Pancreas (tissue), 10 donors: ENCODE measurements around the gene IQCF5. TPM values are rescaled to one million over a fixed set of nuclear protein-coding genes. Genes with fewer than 3 reads are reported as not detected.

Source experiments
- ATAC-seq, 4 donors: fragments of 200-7000 bp; cut with Tn5 transposase; one replicate each; pipeline versions ENCODE4 v1.8.0 to v1.9.1; 2020; ENCODE audit warnings: mild to moderate bottlenecking in 4 of 4, moderate library complexity in 4 of 4
- DNase-seq, 6 donors: peaks; one replicate each; pipeline ENCODE4 v3.0.0-alpha.2; 2020
- FAIRE-seq: peaks from 2 replicates; lab custom pipeline; 2012; peaks lifted over from hg19 to GRCh38; lab: Jason Lieb, UNC
- H3K27ac ChIP-seq, 4 donors: fragments of 200-600 bp; sonication (generic); 1 replicate in 3 of 4; 2 replicates in 1 of 4; pipeline versions ENCODE4 v1.5.0 to v1.8.0; 2020
- H3K27me3 ChIP-seq, 4 donors: fragments of 200-600 bp; one replicate each; pipeline ENCODE4 v1.8.0; 2021
- H3K36me3 ChIP-seq, 3 donors: fragments of 200-600 bp; sonication (generic) in 1 of 3; one replicate each; pipeline versions ENCODE4 v1.5.0 to v1.8.0; 2020 to 2021
- H3K4me1 ChIP-seq, 3 donors: fragments of 200-600 bp; one replicate each; pipeline ENCODE4 v1.8.0; 2021
- H3K4me3 ChIP-seq, 4 donors: fragments of 200-600 bp; sonication (generic) in 2 of 4; one replicate each; pipeline versions ENCODE4 v1.5.0 to v1.8.0; 2020 to 2021
- H3K9me3 ChIP-seq, 4 donors: fragments of 200-600 bp; one replicate each; pipeline ENCODE4 v1.8.0; 2021
- WGBS, 2 donors: extraction: QIAGEN DNeasy Blood & Tissue Kit; methylation state at CpG; one replicate each; pipeline ENCODE4 v1.1.7; 2013; 5-methylcytosine and 5-hydroxymethylcytosine counted together
- intact Hi-C, 3 donors: fragments of 100-400 bp; cut with DNase I; formaldehyde crosslinking; loops; one replicate each; pipeline versions ENCODE4 v1.11.1 to v1.14.2; 2022
- polyA plus RNA-seq, 2 donors: library from polyadenylated mRNA; stranded (reverse); fragments of 200-250 nt; gene quantifications; one replicate each; pipeline ENCODE4 v1.2.3, GENCODE V29; 2013
- total RNA-seq, 6 donors: library from RNA; stranded (reverse); fragmentation: NEBNext Ultra II Directional in 4 of 6; extraction: Animal tissue kit (Norgen Biotek cat#: 25700) in 4 of 6; gene quantifications; one replicate each; pipeline versions ENCODE4 v1.2.1 to v1.2.4, GENCODE V29; 2021 to 2023
- TF ChIP-seq, protein P1 (sequence below), 4 donors: fragments of 200-600 bp; sonication (generic) in 3 of 4; IDR thresholded peaks; one replicate each; pipeline versions ENCODE4 v1.5.0 to v1.8.0; 2021; ENCODE audit warnings: antibody characterized with exemption in 4 of 4
- donor health status: healthy with polysubstance abuse.
- donor health status: DM: no; HTN: no; CAD: no; lungs with moderate emphysema.
- donor health status: DM: no; HTN: no; CAD: no.
- donor health status: control.
- donor health status: control.
- donor health status: Bipolar disorder and iron deficiency.
- donor health status: DM: yes; HTN: yes; CAD: no.
- donor health status: DM: no; HTN: no; CAD: no.
- donor health status: DM: no; HTN: no; CAD: no.
- donor health status: DM: yes; HTN: yes; CAD: no.

IQCF5 gene
- total and polyA plus RNA-seq, 8 donors: not detected

DNA sequence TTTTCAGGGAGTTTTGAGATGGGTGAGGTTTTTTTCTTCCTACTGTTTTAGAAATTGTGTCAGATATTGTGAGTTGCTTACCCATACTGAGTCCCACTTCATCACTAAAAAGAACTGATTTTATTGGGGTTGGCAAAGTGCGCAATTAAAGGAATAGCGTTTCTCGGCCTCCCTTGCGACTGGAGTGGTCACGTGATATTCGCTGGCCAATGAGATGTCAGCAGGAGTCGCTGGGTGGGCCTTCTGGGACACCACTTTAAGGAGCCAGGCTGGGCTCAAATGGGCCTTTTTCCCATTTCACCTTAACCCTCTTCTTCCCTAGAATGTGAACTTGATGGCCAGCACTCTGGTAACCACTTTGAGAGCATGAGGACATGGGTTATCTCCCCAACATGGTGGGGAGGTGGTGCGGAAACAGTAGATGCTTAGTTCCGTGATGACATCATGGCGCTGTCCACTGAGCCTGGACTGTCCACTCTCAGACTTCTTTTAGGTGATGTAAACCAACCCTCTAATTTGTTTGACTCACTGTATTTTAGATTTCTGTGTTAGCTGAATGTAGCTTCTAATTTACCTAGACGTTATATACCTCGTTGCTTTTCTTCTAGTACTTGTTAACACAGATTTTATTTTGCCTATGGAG, 13.2 kb upstream of the IQCF5 start:
- TF ChIP-seq, protein P1, sequence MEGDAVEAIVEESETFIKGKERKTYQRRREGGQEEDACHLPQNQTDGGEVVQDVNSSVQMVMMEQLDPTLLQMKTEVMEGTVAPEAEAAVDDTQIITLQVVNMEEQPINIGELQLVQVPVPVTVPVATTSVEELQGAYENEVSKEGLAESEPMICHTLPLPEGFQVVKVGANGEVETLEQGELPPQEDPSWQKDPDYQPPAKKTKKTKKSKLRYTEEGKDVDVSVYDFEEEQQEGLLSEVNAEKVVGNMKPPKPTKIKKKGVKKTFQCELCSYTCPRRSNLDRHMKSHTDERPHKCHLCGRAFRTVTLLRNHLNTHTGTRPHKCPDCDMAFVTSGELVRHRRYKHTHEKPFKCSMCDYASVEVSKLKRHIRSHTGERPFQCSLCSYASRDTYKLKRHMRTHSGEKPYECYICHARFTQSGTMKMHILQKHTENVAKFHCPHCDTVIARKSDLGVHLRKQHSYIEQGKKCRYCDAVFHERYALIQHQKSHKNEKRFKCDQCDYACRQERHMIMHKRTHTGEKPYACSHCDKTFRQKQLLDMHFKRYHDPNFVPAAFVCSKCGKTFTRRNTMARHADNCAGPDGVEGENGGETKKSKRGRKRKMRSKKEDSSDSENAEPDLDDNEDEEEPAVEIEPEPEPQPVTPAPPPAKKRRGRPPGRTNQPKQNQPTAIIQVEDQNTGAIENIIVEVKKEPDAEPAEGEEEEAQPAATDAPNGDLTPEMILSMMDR (IDR thresholded peaks at IDR 0.05): no peak

DNA sequence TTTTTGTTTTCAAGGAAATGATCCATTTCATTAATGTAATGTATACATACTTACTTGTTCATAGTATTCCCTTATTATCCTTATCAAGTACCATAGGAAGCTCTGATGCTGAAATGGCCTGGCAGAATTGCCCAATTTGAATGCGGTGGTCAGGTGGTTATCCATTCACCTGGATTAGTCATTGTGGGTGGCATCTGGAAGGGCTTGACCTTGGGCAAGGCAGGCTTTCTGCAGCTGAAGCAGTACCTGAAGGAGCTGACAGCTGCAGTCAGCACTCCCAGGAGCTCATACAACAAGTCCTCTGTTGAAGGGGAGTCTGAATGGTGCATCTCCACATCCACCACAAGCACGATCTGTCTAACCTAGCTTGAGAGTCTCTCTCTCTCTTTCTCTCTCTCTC, 12.2 kb upstream of the IQCF5 start:
- FAIRE-seq (no peak), DNase-seq (peak in 2 of 6 donors; percentile 23 to 61), ATAC-seq (peak in 3 of 4 donors; percentile 34 to 65 (median 54))
- H3K9me3 ChIP-seq: no peaks in the 10 kb centered on the region
- TF ChIP-seq, protein P1 (IDR thresholded peaks at IDR 0.05): no peak
- no peaks in the 10 kb centered on the region for H3K27me3 ChIP-seq
- no peak overlapping the region for H3K27ac ChIP-seq
- intact Hi-C loops: no loop called here
- H3K4me1 ChIP-seq: no peaks in the 10 kb centered on the region
- no peak overlapping the region for H3K4me3 ChIP-seq
- WGBS, 2 donors: 35 to 42% methylated on average over 2 of the region's 2 CpGs
- no peaks in the 10 kb centered on the region for H3K36me3 ChIP-seq

More for the DNA sequence above, 13.2 kb upstream of the IQCF5 start:
- H3K9me3 ChIP-seq: no peaks in the 10 kb centered on the region
- no peaks in the 10 kb centered on the region for H3K36me3 ChIP-seq
- FAIRE-seq: no peak
- no peak for DNase-seq
- WGBS, 2 donors: 83 to 93% methylated on average over 12 of the region's 12 CpGs
- intact Hi-C loops: no loop called here
- H3K27me3 ChIP-seq: no peaks in the 10 kb centered on the region
- H3K4me1 ChIP-seq: no peaks in the 10 kb centered on the region
- ATAC-seq: no peak
- H3K27ac ChIP-seq: no peak overlapping the region
- no peak overlapping the region for H3K4me3 ChIP-seq

DNA sequence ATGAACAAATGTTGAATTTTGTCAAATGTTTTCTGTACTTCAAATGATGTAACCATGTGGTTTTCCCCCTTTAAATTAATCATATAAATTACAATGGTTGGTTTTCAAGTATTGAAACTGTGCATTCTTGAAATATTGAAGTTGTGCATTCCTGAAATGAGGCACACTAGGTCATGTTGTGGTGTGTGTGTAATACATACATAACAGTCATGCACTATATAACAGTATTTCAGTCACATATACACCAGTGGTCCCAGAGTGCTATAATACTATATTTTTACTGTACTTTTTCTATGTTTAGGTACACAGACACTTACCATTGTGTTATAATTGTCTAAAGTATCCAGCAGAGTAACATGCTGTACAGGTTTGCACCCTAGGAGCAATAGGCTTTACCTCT, 11.0 kb upstream of the IQCF5 start:
- Histone ChIP-seq H3K4me3 (no peak overlapping the region), H3K36me3 (no peaks in the 10 kb centered on the region), H3K4me1 (no peaks in the 10 kb centered on the region), H3K27ac (no peak overlapping the region), H3K27me3 (no peaks in the 10 kb centered on the region), H3K9me3 (no peaks in the 10 kb centered on the region)
- TF ChIP-seq, protein P1 (IDR thresholded peaks at IDR 0.05): no peak
- no peak for DNase-seq
- FAIRE-seq: no peak
- ATAC-seq: no peak
- intact Hi-C loops: no loop called here

DNA sequence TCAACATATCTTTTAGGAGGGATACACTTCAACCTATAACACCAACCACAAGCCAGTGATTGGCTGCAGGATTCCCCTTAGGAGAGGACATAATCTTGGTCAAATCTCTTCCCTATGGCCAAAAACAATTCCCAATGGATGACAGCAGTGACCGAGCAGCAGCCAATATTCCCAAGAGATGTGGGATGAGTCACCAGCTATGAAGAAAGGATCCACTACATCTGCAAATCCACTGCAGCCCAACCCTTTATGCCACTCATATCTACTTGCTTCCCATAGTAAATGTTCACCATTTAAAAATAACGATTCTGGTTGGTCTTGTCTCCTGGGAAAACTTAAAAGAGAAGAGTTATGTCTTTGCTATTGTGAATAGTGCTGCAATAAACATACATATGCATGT, 4.5 kb upstream of the IQCF5 start:
- Histone ChIP-seq H3K27ac (no peak overlapping the region), H3K4me3 (no peak overlapping the region), H3K4me1 (no peaks in the 10 kb centered on the region), H3K9me3 (no peaks in the 10 kb centered on the region), H3K36me3 (no peaks in the 10 kb centered on the region), H3K27me3 (no peaks in the 10 kb centered on the region)
- no peak for DNase-seq
- no peak for FAIRE-seq
- ATAC-seq: no peak
- intact Hi-C loops: no loop called here
- TF ChIP-seq, protein P1 (IDR thresholded peaks at IDR 0.05): no peak
- WGBS, 2 donors: 17 to 23% methylated on average over 2 of the region's 2 CpGs

DNA sequence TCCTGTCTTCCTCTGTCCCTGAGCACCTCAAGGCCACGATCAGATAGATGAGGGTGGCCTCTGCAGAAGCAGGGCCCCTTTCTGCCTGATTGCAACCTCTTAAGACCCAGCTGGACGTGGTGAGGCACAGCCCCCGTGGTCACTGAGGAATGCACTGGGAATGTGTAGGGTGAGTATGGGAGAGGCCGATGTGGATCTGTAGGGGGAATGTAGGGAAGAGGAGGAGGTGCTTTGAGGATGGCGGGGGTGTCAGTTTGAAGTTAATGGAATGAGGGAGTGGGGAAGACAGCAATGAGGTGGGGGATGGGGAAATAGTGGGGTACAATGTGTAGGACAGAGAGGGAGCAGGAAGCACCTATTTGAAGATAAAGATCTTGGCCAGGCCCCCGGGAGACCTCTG, 785 bp upstream of the IQCF5 start:
- DNase-seq (no peak), ATAC-seq (no peak), FAIRE-seq (no peak)
- intact Hi-C loops: no loop called here
- H3K27ac ChIP-seq: no peak overlapping the region
- 29 to 31% methylated on average over 6 of the region's 6 CpGs for WGBS, 2 donors
- H3K4me3 ChIP-seq: no peak overlapping the region
- TF ChIP-seq, protein P1 (IDR thresholded peaks at IDR 0.05): no peak
- no peaks in the 10 kb centered on the region for H3K4me1 ChIP-seq
- H3K9me3 ChIP-seq: no peaks in the 10 kb centered on the region
- H3K36me3 ChIP-seq: no peaks in the 10 kb centered on the region
- H3K27me3 ChIP-seq: no peaks in the 10 kb centered on the region
